ELF-1 (cell line): ENCODE measurements around the gene ZNF385A.

Source experiments
- DNase-seq: peaks from one replicate; pipeline ENCODE4 v3.0.0-alpha.2; 2016; ENCODE audit warnings: low read depth, low spot score

ZNF385A gene, protein sequence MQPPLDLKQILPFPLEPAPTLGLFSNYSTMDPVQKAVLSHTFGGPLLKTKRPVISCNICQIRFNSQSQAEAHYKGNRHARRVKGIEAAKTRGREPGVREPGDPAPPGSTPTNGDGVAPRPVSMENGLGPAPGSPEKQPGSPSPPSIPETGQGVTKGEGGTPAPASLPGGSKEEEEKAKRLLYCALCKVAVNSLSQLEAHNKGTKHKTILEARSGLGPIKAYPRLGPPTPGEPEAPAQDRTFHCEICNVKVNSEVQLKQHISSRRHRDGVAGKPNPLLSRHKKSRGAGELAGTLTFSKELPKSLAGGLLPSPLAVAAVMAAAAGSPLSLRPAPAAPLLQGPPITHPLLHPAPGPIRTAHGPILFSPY

GRCh38 chr12:54384591-54385041, at the start of gene ZNF385A:
Gene ZNF385A (minus strand): TSS chr12:54384733. CDS start chr12:54384514, 219 bp downstream.
- DNase-seq: peak; percentile 49

DNA sequence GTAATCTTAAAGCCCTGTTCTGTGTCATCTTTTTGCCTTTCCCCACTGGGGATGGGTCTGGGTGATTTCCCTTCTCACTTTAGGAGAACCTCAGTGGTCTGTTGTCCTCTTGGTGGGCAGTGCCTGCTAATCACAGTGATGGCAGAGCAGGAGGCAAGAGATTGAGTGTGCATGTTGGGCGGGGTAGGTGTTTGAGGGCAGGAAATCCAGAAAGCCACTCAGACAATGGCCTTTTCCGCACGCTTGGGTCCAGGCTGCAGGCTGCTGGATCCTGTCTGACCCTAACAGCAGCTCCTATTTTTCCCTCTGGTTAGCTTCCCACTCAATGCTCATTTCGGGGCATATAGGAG, 48.3 kb upstream of the ZNF385A start:
- no peak for DNase-seq

GRCh38 chr12:54431911-54432814, 47.6 kb upstream of the ZNF385A start:
- DNase-seq: peak; percentile 95

DNA sequence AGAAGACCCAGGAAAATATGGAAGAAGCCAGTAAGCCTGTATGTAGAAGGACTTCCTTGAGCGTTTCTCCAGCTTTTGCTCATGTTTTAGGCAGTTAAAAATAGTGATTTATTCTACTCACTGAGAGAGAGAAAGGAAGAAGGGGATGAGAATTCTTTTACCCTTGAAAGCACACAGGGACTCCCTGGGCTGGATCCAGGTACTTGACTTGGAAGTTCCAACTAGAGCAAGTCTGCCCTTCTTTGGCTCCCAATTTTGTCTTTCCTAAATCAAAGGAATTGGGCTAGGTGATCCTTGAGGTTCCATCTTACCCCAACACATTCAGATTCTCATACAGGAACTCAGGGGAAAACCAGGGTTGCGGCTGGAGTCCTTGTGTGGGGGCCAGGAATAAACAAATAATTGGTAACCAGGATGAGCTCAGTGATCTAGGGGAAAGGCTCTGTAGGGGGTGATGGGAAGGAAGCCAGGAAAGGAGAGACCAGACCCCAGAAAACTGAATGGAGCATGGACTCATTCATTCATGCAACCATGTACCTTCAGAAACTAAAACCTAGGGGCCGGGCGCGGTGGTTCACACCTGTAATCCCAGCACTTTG, 46.0 kb upstream of the ZNF385A start:
- no peak for DNase-seq

DNA sequence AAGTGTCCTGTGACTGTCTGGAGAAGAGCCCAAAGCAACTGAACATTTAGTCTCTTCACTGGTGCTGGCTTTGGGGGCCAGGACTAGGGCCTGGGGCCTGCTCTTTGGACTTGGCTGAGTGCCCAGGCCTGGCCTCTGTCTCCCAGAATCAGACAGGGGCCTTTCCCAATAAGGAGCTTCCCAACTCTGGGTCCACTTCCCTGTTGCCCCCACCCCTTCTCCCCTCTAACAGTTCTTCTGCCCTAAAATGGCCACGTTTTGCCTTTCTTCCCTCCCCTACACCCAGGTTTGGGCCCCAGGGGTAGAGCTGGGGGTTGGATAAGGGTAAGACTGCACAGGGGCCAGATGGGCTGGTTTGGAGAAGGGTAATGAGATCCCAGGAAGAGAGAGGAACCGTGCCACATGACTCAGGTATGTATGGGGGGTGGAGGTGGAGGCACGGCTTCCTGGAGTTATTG, 44.5 kb upstream of the ZNF385A start:
- DNase-seq: no peak

DNA sequence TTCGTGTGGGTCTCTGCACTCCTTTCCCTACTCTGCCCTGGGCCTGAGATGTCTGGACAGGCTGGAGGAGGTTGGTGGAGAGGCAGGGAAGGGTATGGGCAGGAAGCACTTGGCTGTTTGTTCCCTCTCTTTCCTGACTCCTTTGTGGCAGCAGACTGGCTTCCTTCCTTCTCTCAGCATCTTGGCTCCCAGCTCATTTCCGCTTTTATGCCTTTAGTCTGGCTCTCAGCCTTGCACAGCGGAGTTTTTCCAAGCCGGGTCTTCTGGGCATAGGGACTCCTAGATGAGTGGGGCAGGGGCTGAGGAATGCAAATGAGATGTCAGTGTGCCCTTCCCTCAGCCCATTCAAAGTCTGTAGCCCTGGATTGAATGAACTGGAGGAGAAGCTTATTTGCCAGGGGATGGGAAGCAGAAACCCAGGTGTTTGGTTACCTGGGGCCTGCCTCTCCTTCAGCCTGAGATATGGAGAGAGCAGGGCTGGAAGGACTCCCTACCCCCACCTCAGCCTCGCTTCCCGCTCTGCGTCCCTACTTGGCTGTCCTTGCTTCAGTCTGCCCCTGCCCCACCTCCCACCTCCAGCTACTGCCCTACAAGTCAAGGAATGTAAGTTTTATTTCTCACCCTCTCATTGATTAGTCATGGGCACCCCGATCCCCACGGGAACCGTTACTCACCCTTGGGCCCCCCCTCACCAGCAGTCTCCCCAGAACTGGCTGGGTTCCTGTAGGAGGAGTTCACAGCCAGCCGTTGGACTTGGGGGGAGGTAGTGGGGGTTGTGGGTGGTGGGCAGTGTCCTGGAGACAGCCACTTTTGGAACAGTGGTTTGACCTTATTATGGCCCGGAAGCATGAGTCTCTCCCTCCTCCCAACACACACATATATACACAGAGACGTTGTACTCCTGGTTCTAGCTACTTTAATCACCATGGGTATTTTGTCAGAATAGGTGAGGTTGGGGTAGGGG, 43.8 kb upstream of the ZNF385A start:
- no peak for DNase-seq

DNA sequence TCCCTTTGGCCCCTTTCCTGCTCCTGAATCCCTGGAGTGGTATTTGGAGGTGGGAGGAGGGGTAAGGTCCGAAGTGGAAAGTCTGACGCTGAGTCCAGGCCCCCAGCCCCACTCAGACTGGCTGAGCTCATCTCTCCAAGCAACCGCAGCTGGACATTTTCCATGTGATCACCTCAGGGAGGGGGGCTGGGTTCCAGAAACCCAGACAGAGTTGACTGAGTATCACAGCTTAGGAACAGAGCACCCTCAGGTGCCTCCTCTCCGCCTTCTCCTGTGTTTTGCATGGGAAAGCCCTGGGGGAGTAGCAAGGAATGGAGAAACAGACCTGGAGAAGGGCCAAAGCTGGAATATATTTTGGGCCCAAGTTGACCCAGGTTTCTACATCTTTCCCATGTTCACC, 42.6 kb upstream of the ZNF385A start:
- no peak for DNase-seq

GRCh38 chr12:54426690-54427089, 42.2 kb upstream of the ZNF385A start:
- no peak for DNase-seq

DNA sequence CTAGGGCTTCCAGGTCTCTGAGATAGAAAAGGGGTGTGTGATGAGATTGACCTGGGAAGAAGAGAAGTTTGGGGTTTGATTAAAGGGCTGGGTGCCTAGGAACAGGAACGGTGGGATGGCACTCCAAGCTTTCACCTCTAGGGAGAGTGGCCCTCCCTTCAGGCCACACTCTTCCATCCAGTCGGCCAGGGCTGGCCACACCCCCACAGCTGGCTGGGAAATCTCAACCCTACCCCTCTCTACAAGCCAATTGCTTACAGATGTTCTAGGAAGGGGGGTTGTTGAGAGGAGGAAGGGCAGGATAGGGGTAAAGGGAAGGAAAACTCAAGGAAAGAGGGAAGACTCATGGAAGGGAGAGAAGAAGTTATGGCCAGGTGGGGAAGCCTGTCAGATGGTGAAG, 41.2 kb upstream of the ZNF385A start:
- DNase-seq: no peak

- DNase-seq: no peak
These were observed 39.7 kb upstream of the ZNF385A start for GRCh38 chr12:54424224-54424623.

DNA sequence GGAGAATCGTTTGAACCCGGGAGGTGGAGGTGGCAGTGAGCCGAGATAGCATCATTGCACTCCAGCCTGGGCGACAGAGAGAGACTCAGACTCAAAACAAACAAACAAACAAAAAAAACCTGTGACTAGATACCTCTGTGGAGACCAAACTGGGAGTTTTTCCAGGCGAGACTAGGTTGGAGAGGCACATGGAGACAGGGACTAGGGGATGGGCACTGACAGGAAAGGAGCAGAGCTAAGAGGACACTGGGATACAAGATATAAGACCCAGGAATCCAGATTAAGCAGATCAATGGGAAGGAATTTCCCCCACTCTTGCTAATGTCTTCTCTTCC, 39.2 kb upstream of the ZNF385A start:
- no peak for DNase-seq

DNA sequence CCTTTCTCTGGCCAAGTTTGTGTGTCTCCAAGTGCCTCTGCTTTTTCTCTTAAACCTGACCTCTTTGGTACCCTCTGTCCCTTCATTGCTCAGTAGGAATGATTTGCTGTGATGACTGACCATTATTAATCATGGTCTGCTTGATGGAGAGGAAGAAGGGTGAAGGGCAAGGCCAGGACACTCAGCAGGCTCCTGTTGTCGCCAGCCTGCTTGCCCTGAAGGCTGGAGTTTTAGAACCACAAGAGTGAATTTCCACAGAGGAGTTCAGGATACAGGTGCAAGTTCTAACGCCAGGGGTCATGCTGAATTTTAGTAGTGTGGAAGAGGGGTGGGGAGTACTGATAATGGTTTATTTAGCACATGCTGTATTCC, 37.3 kb upstream of the ZNF385A start:
- DNase-seq: no peak

DNA sequence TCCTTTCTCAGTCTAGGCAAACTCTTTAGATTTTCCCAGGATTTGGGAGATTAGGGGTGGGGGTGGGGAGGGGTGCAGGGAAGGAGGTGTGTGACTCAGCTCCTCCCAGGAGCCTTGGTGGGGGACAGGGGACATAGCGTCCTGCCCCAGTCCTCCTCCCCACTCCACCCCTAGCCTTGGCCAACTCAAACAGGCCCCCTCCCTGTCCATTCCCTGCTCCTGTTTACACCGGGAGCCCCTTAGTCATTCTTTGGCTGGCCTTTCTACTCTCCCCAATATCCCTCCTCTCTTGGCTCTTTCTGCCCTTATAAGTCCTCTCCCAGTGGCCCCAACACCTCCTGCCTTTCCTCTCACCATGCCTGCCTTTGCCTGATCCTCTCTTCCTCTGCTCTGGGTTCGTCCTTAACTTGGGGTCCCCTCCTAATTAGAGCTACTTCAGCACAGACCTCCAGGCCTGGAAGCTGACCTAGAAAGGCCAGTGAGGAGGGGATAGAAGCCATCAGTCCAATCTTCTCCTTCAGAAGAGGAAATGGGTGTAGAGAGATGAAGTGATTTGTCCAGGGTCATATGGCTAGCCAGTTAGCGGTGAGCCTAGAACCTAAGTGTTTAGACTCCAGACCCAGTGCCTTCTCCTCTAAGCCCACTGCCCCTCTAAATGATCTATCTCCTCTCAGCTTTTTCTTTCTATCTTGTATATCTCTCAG, 36.8 kb upstream of the ZNF385A start:
- DNase-seq: no peak

DNA sequence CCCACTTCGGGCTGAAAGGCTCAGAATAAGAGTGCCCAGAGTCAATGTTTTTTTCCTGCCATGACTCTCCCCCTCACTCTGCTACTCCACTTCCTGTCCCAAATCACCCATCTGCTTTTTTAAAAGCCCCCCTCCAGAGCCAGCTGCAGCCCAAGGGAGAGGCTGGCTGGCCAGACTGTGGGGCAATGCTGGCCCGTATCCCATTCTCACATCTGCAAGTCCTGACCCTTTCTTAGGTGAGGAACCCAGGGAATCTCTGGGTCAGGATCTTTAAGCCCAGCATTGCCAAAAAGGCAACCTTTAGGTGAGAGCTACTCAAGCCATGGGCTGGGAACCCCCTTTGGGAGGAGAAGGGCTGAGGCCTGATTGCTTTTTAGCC, 36.2 kb upstream of the ZNF385A start:
- DNase-seq: peak; percentile 53

DNA sequence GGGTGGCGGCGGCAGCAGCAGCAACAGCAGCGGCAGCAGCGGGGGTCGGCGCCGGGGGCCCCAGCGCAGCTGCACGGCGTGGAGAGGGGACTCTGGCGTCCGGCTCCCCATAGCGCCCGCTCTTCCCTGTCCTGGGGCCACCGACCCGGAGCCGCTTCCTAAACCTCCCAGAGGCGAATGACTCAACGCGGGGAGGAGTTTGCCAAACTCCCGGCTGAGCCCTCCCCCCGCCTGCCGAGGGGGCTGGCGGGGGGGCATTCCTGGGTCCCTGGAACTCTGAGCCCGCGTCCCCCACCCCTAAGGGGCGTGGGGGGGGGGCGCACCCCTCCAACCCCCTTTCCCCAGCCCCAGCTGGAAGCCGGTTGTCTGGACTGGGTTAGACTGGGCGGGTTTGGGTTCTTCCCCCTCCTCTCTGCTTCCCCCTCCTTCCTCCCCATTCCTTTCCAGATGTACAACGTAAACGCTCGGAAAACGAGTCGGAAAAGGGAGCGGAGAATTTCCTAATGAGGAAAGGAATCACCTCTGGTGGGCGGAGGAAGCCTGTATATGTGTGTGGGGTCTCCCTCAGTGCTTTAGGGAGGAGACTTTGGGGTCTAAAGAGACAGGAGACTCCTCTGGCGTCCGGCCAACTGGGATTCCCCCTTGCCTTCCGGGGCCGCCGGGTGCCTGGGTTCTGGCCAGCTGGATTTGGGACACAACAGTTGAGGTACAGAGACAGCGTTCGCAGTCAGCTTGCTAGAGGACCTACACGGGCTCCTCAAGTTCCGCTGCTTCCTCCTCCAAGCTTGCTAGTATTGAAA, 34.8 kb upstream of the ZNF385A start, which contains the start of gene ITGA5:
TSS of gene ITGA5 (minus strand) at position 179 of the 800 bp plus-strand sequence. CDS start at position 111, 68 bp downstream.
- peak; percentile 57 for DNase-seq

- DNase-seq: no peak
These were observed 34.0 kb upstream of the ZNF385A start for GRCh38 chr12:54418441-54419087.

DNA sequence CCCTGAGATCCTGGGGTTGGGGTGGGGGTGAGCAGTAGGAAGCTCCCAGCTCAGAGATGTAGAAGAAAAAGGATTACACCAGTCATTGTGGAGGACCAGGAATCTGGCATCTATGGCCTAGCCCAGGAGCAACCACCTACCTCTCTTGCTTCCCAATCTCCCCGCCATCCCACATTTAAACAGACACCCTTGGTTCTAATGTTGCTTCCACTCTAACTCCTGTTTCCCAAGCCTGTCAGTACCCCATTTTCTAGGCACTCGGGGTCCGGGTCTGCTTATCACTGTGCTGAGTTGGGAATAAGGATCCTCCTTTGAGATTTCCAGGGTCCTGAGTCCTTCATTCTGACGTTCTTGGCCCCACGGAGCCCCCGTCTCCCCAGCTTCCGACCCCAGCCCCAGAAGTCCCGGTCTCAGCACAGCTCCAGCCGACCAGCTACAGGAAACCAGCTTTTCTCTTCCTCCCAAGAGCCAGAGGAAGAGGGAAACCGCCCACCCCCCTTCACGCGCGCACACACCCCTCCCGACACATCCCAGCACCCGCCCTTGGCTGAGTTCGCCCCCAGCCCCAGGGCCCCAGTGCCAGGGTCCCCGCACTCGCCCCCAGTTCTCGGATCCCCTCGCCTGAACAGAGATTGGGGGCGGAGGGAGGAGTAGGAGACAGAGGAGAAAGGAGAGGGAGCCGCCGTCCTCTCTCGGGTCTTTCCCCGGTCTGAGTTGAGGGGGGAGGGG, 33.3 kb upstream of the ZNF385A start:
- DNase-seq: no peak
